Epithelial cell of esophagus (primary cell): ENCODE results near the gene TBC1D5.

Experiments used
- DNase-seq: peaks from one replicate; pipeline ENCODE4 v3.0.0; 2010; ENCODE audit warnings: low read depth
- H3K4me3 ChIP-seq: 2 replicates; pipeline ENCODE4 v1.5.1; 2011; ENCODE audit warnings: mild to moderate bottlenecking, low read length, control low read depth
- TF ChIP-seq, protein P1 (sequence below): IDR thresholded peaks from 2 replicates; pipeline ENCODE4 v1.5.1; 2011; ENCODE audit warnings: low read depth, mild to moderate bottlenecking, low read length, control low read depth, inconsistent platforms; ENCODE audit not compliant: insufficient read depth; ENCODE audit errors: missing control alignments

The TBC1D5 gene

DNA sequence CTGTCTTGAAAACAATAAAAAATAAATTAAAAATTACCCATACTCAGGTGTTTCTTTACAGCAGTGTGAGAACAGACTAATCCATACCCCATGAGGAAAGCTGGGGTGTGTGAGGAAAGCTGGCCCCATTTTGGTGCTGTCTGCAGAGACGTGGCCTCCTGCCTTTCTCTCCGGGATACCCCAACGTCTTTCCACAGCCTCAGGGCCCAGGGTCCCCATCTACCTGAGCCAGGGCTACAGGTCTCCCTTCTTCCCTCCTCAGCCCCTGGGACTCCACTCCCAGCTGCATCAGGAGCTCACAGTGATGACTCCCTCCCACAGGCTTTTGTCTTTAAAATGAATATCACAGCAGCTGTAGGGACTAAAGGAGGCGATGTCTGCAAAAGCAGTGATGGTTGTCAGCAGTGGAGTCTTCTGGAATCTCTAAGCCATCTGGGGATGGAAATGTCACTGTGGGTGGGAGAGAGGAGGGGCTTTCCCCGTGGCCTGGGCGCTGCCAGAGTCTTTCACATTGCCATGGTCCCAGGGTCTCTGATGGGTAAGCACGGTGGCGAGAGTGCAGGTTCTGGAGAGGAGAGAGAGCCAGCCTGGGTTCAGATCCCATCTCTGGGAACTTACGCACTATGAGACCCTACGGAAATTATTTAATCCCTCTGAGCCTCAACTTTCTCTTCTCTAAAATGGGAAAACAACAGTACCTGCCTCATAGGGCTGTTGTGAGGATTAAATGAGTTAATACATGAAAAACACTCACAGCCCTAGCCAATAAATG is 598.4 kb downstream of the TBC1D5 start:
- no peak for DNase-seq
- TF ChIP-seq, protein P1, sequence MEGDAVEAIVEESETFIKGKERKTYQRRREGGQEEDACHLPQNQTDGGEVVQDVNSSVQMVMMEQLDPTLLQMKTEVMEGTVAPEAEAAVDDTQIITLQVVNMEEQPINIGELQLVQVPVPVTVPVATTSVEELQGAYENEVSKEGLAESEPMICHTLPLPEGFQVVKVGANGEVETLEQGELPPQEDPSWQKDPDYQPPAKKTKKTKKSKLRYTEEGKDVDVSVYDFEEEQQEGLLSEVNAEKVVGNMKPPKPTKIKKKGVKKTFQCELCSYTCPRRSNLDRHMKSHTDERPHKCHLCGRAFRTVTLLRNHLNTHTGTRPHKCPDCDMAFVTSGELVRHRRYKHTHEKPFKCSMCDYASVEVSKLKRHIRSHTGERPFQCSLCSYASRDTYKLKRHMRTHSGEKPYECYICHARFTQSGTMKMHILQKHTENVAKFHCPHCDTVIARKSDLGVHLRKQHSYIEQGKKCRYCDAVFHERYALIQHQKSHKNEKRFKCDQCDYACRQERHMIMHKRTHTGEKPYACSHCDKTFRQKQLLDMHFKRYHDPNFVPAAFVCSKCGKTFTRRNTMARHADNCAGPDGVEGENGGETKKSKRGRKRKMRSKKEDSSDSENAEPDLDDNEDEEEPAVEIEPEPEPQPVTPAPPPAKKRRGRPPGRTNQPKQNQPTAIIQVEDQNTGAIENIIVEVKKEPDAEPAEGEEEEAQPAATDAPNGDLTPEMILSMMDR, result no peak

DNA sequence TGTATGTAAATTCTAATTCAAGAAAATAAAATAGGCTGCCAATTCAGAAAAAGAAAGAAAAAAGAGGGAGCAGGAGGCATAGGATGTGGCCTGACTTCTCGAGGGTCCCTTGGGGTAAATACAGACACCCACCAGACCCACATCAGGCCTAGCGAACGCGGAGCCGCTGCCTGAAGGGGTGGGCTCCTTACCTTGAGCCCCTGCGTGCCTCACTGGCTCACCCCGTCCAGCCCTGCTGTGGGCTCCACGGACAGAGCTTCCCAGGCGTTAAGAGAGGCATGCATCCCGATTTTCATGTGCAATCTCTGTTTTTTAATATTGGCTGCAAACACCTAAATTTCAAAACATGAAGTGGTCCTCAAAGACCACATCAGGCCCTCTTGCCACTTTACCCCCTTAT is 599.9 kb downstream of the TBC1D5 start:
- TF ChIP-seq, protein P1, result no peak
- H3K4me3 ChIP-seq, result no peak overlapping the region
- no peak for DNase-seq

More for the DNA sequence above, 598.4 kb downstream of the TBC1D5 start:
- no peak overlapping the region for H3K4me3 ChIP-seq

DNA sequence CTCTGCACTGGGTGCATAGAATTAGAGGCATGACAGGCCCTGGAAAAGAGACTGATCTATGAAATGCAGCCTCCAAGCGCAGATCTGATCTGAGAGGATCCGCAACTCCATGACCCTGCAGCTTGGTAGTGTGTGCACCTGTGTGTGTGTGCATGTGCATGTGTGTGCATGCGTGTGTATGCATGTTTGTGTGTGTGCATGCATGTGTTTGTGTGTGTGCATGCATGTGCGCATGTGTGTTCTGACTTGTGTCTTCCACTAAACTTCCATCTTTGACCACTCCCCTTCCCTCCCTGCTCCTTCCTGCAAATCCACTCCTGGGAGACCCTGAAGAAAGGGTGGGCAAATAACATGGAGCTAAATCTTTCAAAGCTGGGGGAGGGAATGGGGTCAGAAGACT is 600.7 kb downstream of the TBC1D5 start:
- TF ChIP-seq, protein P1, result no peak
- H3K4me3 ChIP-seq, result no peak overlapping the region
- DNase-seq, result no peak

DNA sequence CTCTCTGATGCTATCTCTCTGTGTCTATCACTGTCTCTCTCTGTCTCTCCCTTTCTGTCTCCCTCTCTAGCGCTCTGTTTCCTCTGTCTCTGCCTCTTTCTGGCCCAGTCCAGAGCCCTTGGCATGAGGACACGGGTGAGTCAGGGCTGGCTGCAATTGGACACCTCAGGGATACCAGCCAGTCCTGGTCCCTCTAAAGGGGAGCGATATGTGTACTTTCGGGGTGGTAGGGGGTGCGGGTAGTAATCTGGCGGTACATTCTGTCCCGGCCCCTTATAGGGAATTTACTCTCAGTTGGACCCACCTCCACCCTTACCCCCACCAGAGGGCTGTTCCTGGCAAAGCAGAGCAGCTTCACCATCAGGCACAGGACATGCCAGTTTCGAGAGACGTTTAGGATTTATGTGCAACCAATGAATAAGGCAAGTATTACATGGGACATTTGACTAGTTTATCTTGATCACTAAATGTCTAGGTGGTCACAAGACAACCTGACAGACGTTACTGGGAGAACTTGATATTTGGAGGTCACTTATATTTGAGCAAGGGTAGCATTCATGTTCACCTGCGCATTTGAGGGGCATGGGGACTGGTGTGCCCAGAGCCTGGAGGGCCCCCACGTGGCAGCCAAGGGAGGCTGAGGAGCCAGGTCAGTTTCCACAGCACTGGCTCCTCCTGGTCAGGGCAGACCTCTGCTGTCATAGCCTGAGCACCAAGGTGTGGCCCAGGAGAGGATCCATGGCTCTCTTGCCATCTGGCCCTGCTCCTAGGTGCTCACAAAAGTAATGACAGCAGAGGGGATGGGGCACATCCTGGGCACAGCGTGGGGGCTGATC is 601.5 kb downstream of the TBC1D5 start:
- no peak overlapping the region for H3K4me3 ChIP-seq
- no peak for DNase-seq
- TF ChIP-seq, protein P1, result no peak

DNA sequence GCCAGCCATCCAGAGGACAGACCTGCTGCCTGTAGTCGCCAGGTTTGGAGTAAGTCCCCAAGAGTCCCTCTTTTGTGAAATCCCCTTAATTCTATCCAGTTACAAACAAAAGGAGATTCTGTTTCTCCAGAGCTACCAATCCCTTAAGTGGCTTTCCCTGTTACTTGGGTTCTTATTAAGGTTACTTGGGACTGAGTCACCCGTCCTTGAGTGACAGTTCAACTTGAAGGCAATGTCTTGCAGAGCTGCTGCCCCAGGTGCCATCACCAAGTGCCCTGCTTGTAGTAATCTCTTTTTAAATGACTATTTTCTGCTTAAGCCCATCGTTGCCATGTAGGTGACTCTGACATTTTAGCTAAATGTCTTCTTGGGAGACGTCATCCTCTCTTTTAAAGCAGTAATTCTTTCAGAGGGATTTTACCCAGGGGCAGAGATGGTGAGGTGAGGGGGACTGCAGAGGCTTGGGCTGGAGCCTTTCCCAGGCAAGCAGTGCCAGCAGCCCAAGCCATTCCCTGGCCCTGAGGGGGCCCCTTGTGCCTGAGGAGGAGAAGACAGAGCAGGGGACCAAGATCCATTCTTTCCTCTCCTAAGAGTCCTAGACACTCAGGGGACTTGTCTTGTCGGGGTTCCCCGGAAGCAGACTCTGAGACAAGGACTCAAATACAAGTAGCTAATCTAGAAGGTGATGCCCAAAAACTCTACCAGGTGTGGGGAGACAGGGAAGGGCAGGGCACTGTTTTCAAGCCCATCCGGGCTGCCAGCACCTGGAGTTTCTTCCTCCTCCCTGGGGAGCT is 604.0 kb downstream of the TBC1D5 start:
- DNase-seq, result peak; percentile 25
- TF ChIP-seq, protein P1, result no peak
- H3K4me3 ChIP-seq, result no peak overlapping the region

DNA sequence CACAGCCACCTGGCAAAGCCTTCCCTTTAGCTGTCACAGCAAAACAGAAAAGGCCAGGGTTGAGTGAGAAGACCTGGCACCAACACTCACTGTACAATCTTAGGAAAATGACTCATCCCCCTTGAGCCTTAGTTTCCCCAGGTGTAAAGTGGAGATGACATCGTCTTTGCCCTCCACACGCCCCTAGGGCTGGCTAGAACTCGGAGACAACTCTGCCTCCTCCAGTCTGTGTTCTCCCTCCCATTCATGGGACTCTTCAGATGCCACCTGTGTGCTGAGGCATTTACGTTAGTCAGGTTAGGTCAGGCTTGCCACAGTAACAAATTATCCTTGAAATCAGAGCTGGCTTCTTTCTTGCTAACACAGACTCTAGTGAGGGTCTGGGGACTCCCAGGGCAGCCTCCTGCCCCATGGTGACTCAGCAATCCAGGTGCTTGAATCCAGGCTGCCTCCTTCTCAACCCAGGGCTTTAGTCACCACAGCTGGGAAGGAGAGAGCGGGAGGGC is 605.1 kb downstream of the TBC1D5 start:
- TF ChIP-seq, protein P1, result no peak
- H3K4me3 ChIP-seq, result no peak overlapping the region
- DNase-seq, result no peak
